Panc1 (cell line): ENCODE results near the gene GPR158.

ENCODE experiments used
- POLR2AphosphoS5 ChIP-seq: IDR thresholded peaks from 2 replicates; pipeline ENCODE4 v1.6.1; 2012; ENCODE audit warnings: mild to moderate bottlenecking, low read depth, low read length, moderate library complexity
- TF ChIP-seq, protein P1 (sequence below): fragments of 450-650 bp; IDR thresholded peaks from 2 replicates; pipeline ENCODE4 v1.5.1; 2017; ENCODE audit warnings: mild to moderate bottlenecking

DNA sequence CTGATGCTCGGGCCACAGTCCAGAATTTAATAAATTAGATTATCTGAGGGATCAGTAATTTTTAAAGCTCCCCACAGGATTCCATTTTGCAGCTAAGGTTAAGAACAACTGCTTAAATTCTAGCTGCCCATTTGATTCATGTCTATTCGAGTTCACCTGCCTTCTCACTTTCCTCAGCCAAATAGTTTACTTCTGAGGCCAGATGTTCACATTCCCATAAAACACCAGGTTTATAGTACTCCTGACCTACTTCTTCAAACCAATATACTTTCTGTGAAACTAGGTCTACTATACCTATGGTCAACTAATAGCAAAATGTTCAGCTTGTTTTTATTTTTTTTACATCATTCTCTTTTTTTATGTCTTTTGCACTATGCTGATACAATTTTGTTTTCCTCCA is 86.3 kb downstream of the GPR158 start:
- TF ChIP-seq, protein P1, sequence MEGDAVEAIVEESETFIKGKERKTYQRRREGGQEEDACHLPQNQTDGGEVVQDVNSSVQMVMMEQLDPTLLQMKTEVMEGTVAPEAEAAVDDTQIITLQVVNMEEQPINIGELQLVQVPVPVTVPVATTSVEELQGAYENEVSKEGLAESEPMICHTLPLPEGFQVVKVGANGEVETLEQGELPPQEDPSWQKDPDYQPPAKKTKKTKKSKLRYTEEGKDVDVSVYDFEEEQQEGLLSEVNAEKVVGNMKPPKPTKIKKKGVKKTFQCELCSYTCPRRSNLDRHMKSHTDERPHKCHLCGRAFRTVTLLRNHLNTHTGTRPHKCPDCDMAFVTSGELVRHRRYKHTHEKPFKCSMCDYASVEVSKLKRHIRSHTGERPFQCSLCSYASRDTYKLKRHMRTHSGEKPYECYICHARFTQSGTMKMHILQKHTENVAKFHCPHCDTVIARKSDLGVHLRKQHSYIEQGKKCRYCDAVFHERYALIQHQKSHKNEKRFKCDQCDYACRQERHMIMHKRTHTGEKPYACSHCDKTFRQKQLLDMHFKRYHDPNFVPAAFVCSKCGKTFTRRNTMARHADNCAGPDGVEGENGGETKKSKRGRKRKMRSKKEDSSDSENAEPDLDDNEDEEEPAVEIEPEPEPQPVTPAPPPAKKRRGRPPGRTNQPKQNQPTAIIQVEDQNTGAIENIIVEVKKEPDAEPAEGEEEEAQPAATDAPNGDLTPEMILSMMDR: no peak
- no peak for TF ChIP-seq POLR2AphosphoS5
